RWPE2 (cell line): Measurements from ENCODE around the gene NHLRC2.

ENCODE experiments used
- ATAC-seq: fragments of 200-7000 bp; cut with Tn5 transposase; 3 replicates; pipeline ENCODE4 v1.9.1; 2021; ENCODE audit warnings: low read depth
- DNase-seq: peaks from one replicate; pipeline ENCODE4 v3.0.0-alpha.2; 2020; ENCODE audit warnings: low spot score
- H3K27ac ChIP-seq: fragments of 450-650 bp; 2 replicates; pipeline ENCODE4 v1.5.1; 2017; ENCODE audit warnings: mild to moderate bottlenecking; ENCODE audit not compliant: poor library complexity, severe bottlenecking
- H3K27me3 ChIP-seq: fragments of 250-450 bp; sonication (Bioruptor Pico); 2 replicates; pipeline ENCODE4 v1.5.1; 2021; ENCODE audit warnings: mild to moderate bottlenecking, moderate library complexity; ENCODE audit not compliant: insufficient read depth, poor library complexity, severe bottlenecking
- H3K36me3 ChIP-seq: fragments of 250-450 bp; sonication (Bioruptor Pico); 2 replicates; pipeline ENCODE4 v1.5.1; 2020; ENCODE audit warnings: low read depth, mild to moderate bottlenecking, moderate library complexity
- H3K4me1 ChIP-seq: fragments of 250-450 bp; sonication (Bioruptor Pico); 2 replicates; pipeline ENCODE4 v1.5.1; 2021; ENCODE audit warnings: mild to moderate bottlenecking, moderate library complexity; ENCODE audit not compliant: insufficient read depth, poor library complexity, severe bottlenecking
- H3K4me3 ChIP-seq: fragments of 250-450 bp; sonication (Bioruptor Pico); 2 replicates; pipeline ENCODE4 v1.5.1; 2021; ENCODE audit warnings: mild to moderate bottlenecking, moderate library complexity; ENCODE audit not compliant: severe bottlenecking
- H3K9me3 ChIP-seq: fragments of 250-450 bp; sonication (Bioruptor Pico); 2 replicates; pipeline ENCODE4 v1.5.1; 2021; ENCODE audit warnings: mild to moderate bottlenecking, moderate library complexity; ENCODE audit not compliant: severe bottlenecking
- CTCF ChIP-seq: fragments of 450-650 bp; IDR thresholded peaks from one replicate; pipeline ENCODE4 v1.5.1; 2017; ENCODE audit warnings: mild to moderate bottlenecking, moderate library complexity; ENCODE audit not compliant: poor library complexity, severe bottlenecking

The NHLRC2 gene

GRCh38 chr10:113882240-113882639 lies 27.8 kb downstream of the NHLRC2 start:
- peaks cover 10% of the 10 kb centered on the region for H3K4me1 ChIP-seq
- H3K36me3 ChIP-seq = peaks cover 82% of the 10 kb centered on the region
- H3K27ac ChIP-seq = no peak overlapping the region
- TF ChIP-seq CTCF = no peak
- ATAC-seq = no peak
- H3K4me3 ChIP-seq = no peak overlapping the region
- DNase-seq = no peak
- no peaks in the 10 kb centered on the region for H3K9me3 ChIP-seq
- no peaks in the 10 kb centered on the region for H3K27me3 ChIP-seq

- H3K27me3 ChIP-seq = no peaks in the 10 kb centered on the region
- H3K4me3 ChIP-seq = no peak overlapping the region
- H3K4me1 ChIP-seq = peaks cover 7% of the 10 kb centered on the region
- no peaks in the 10 kb centered on the region for H3K9me3 ChIP-seq
- ATAC-seq (no peak), DNase-seq (no peak)
- H3K27ac ChIP-seq = no peak overlapping the region
- TF ChIP-seq CTCF = no peak
- H3K36me3 ChIP-seq = peaks cover 33% of the 10 kb centered on the region
Measured at GRCh38 chr10:113889911-113890310, 35.5 kb downstream of the NHLRC2 start.

- no peak for DNase-seq
- TF ChIP-seq CTCF = no peak
- Histone ChIP-seq H3K4me1 (peaks cover 12% of the 10 kb centered on the region), H3K27ac (no peak overlapping the region), H3K36me3 (peaks cover 27% of the 10 kb centered on the region), H3K4me3 (no peak overlapping the region), H3K27me3 (no peaks in the 10 kb centered on the region), H3K9me3 (no peaks in the 10 kb centered on the region)
- ATAC-seq = no peak
Measured at GRCh38 chr10:113890769-113891168, 36.3 kb downstream of the NHLRC2 start.

- Histone ChIP-seq H3K4me1 (peaks cover 12% of the 10 kb centered on the region), H3K4me3 (no peak overlapping the region), H3K27ac (no peak overlapping the region), H3K27me3 (no peaks in the 10 kb centered on the region), H3K9me3 (no peaks in the 10 kb centered on the region), H3K36me3 (peaks cover 25% of the 10 kb centered on the region)
- no peak for ATAC-seq
- no peak for TF ChIP-seq CTCF
- no peak for DNase-seq
Measured at GRCh38 chr10:113891476-113891875, 37.0 kb downstream of the NHLRC2 start.

DNA sequence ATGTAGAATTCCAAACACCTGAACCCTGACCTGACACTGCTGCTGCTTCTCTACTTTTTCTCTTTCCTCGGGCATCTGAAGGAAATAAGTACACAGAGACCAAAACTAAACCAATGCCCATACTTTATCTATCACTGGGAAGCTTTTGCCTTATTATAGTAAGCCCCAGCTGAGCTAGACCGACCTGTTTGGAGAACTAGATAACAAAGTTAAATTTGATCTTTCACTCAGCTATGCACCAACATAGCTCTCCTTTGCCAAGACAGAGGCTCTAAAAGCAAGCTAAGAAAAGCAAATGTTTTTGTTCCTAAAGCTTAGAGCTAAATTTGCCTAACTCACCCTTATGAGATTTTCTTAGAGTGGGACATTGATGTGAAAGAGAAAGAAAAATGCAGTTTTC lies 39.1 kb downstream of the NHLRC2 start:
- Histone ChIP-seq H3K4me1 (peaks cover 12% of the 10 kb centered on the region), H3K9me3 (no peaks in the 10 kb centered on the region), H3K4me3 (no peak overlapping the region), H3K36me3 (peaks cover 19% of the 10 kb centered on the region), H3K27ac (no peak overlapping the region), H3K27me3 (no peaks in the 10 kb centered on the region)
- ATAC-seq (no peak), DNase-seq (no peak)
- no peak for TF ChIP-seq CTCF
